KMS-11 (cell line): ENCODE measurements around the gene CANT1.

Experiments
- H2AFZ ChIP-seq: fragments of 200-600 bp; sonication (generic); 2 replicates; pipeline ENCODE4 v1.6.1; 2016; ENCODE audit warnings: antibody characterized with exemption, mixed run types, low read depth
- H3K27ac ChIP-seq: fragments of 200-600 bp; sonication (generic); 2 replicates; pipeline ENCODE4 v1.6.1; 2016; ENCODE audit warnings: mild to moderate bottlenecking, mixed run types
- H3K27me3 ChIP-seq: fragments of 200-600 bp; sonication (generic); 2 replicates; pipeline ENCODE4 v1.6.1; 2017; ENCODE audit warnings: mild to moderate bottlenecking, low read depth, mixed run types, moderate library complexity; ENCODE audit not compliant: insufficient read depth
- H3K36me3 ChIP-seq: fragments of 200-600 bp; sonication (generic); 2 replicates; pipeline ENCODE4 v1.6.1; 2017; ENCODE audit warnings: mild to moderate bottlenecking, mixed run types; ENCODE audit not compliant: insufficient read depth
- H3K4me1 ChIP-seq: fragments of 200-600 bp; sonication (generic); 2 replicates; pipeline ENCODE4 v1.6.1; 2016; ENCODE audit warnings: mild to moderate bottlenecking, low read depth, mixed run types; ENCODE audit not compliant: poor library complexity, severe bottlenecking
- H3K4me2 ChIP-seq: fragments of 200-600 bp; sonication (generic); 2 replicates; pipeline ENCODE4 v1.7.0; 2016; ENCODE audit warnings: mild to moderate bottlenecking, mixed run types
- H3K4me3 ChIP-seq: fragments of 200-600 bp; sonication (generic); IDR thresholded peaks from 2 replicates; pipeline ENCODE4 v1.6.1; 2017; ENCODE audit warnings: low read depth, low read length, mixed read lengths; ENCODE audit not compliant: insufficient read depth
- H3K79me2 ChIP-seq: fragments of 200-600 bp; sonication (generic); 2 replicates; pipeline ENCODE4 v1.6.1; 2016; ENCODE audit warnings: low read depth, mixed run types; ENCODE audit not compliant: insufficient read depth
- H3K9ac ChIP-seq: fragments of 200-600 bp; sonication (generic); 2 replicates; pipeline ENCODE4 v1.6.1; 2016; ENCODE audit warnings: mild to moderate bottlenecking, mixed run types
- H4K20me1 ChIP-seq: fragments of 200-600 bp; sonication (generic); 2 replicates; pipeline ENCODE4 v1.6.1; 2016; ENCODE audit warnings: mild to moderate bottlenecking, mixed run types; ENCODE audit not compliant: insufficient read depth
- CTCF ChIP-seq: fragments of 200-600 bp; sonication (generic); conservative IDR thresholded peaks from 2 replicates; pipeline ENCODE4 v1.6.1; 2017; ENCODE audit warnings: low read depth, mild to moderate bottlenecking, antibody characterized with exemption, low read length, moderate library complexity, mixed read lengths

Gene CANT1

DNA sequence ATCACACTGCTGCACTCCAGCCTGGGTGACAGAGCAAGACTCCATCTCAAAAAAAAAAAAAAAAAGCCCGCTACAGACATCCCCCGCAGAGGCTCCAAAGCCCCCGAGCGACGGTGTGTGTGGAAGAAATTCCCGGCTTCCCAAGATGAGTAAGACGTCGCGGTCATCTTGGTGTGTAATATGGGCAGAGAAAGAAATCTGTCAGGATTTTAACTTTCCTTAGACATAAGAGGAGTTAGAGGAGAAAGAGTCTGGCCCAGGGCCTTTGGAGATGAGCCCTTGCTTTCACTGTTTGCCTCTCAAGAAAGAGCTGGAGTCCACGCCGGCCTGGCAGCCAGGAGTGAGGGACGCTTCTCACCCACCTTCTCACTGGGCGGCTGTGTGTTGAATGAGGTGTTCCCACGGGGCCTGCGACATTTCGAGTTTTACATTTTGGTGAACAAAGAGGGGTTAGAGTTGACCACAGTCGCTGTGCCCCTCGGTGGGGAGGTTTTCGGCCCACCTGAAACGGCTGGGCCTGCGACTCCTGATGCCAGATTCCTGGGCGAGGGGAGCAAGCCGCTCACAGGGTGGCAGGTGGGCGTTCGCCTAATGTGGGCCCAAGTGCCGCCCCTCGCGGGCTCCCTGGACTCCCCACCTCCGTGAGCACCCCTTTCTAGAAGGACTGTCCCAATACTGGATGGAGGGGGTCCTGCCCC, 32.3 kb upstream of the CANT1 start:
- no peak for TF ChIP-seq CTCF
- no peaks in the 10 kb centered on the region for H3K4me1 ChIP-seq

DNA sequence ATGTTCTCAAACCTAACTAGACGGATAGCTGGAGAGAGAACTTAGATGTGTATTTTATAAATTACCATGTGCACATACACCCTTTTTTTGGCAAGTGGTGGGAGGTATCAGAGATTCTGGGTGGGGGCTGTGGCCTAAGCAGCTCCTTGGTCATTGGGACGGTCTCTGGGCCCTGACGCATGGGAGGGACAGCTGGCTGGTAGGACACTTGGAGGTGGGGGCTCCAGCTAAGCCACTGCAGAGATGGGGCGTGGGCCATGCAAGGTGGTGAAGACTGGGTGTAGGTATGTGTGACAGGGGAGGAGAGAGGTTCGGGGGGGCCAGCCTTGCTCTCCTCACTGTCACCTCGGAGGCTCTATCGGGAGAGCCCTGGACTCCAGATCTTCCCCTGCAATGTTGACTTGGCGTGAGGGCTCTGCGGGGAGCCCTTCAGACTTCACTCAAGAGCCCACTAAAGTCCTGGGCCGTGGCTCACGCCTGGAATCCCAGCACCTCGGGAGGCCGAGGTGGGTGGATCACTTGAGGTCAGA, 31.5 kb upstream of the CANT1 start:
- H3K79me2 ChIP-seq = no peaks in the 10 kb centered on the region
- no peak overlapping the region for H3K4me3 ChIP-seq
- H2AFZ ChIP-seq = no peak overlapping the region
- H3K4me2 ChIP-seq = no peak overlapping the region
- H3K4me1 ChIP-seq = no peaks in the 10 kb centered on the region
- TF ChIP-seq CTCF = no peak
- no peak overlapping the region for H3K27ac ChIP-seq
- H3K9ac ChIP-seq = no peak overlapping the region
- H3K27me3 ChIP-seq = peaks cover 74% of the 10 kb centered on the region
- H3K36me3 ChIP-seq = no peaks in the 10 kb centered on the region
- no peaks in the 10 kb centered on the region for H4K20me1 ChIP-seq

More for the DNA sequence above, 32.3 kb upstream of the CANT1 start:
- peaks cover 75% of the 10 kb centered on the region for H3K27me3 ChIP-seq
- H3K4me3 ChIP-seq = no peak overlapping the region
- no peak overlapping the region for H2AFZ ChIP-seq
- H4K20me1 ChIP-seq = no peaks in the 10 kb centered on the region
- H3K36me3 ChIP-seq = no peaks in the 10 kb centered on the region
- H3K9ac ChIP-seq = no peak overlapping the region
- no peak overlapping the region for H3K27ac ChIP-seq
- no peaks in the 10 kb centered on the region for H3K79me2 ChIP-seq
- H3K4me2 ChIP-seq = no peak overlapping the region

GRCh38 chr17:79039886-79040285, 30.3 kb upstream of the CANT1 start:
- H2AFZ ChIP-seq = no peak overlapping the region
- H3K4me3 ChIP-seq = no peak overlapping the region
- H3K27ac ChIP-seq = no peak overlapping the region
- H3K36me3 ChIP-seq = no peaks in the 10 kb centered on the region
- no peak overlapping the region for H3K4me2 ChIP-seq
- no peaks in the 10 kb centered on the region for H3K4me1 ChIP-seq
- no peaks in the 10 kb centered on the region for H3K79me2 ChIP-seq
- H3K9ac ChIP-seq = no peak overlapping the region
- peaks cover 75% of the 10 kb centered on the region for H3K27me3 ChIP-seq
- TF ChIP-seq CTCF = no peak
- no peaks in the 10 kb centered on the region for H4K20me1 ChIP-seq

GRCh38 chr17:79039171-79039570, 29.6 kb upstream of the CANT1 start:
- H2AFZ ChIP-seq = no peak overlapping the region
- no peak overlapping the region for H3K9ac ChIP-seq
- peaks cover 75% of the 10 kb centered on the region for H3K27me3 ChIP-seq
- TF ChIP-seq CTCF = no peak
- H3K79me2 ChIP-seq = no peaks in the 10 kb centered on the region
- no peaks in the 10 kb centered on the region for H3K4me1 ChIP-seq
- no peaks in the 10 kb centered on the region for H3K36me3 ChIP-seq
- H3K4me2 ChIP-seq = no peak overlapping the region
- H4K20me1 ChIP-seq = no peaks in the 10 kb centered on the region
- no peak overlapping the region for H3K4me3 ChIP-seq
- no peak overlapping the region for H3K27ac ChIP-seq
